Nasal cavity respiratory epithelium epithelial cell of viscerocranial mucosa (primary cell): Measurements from ENCODE around the gene ARMH1. TPM values are rescaled to one million over a fixed set of nuclear protein-coding genes. Genes with fewer than 3 reads are reported as not detected.

Experiments
- total RNA-seq: library from RNA; depleted of rRNA; stranded (reverse); fragments of >200 nt; gene quantifications from 2 replicates; pipeline ENCODE4 v1.2.3, GENCODE V29; 2014

Gene ARMH1
- 0.34 and 0.57 TPM in 2 replicates for total RNA-seq

DNA sequence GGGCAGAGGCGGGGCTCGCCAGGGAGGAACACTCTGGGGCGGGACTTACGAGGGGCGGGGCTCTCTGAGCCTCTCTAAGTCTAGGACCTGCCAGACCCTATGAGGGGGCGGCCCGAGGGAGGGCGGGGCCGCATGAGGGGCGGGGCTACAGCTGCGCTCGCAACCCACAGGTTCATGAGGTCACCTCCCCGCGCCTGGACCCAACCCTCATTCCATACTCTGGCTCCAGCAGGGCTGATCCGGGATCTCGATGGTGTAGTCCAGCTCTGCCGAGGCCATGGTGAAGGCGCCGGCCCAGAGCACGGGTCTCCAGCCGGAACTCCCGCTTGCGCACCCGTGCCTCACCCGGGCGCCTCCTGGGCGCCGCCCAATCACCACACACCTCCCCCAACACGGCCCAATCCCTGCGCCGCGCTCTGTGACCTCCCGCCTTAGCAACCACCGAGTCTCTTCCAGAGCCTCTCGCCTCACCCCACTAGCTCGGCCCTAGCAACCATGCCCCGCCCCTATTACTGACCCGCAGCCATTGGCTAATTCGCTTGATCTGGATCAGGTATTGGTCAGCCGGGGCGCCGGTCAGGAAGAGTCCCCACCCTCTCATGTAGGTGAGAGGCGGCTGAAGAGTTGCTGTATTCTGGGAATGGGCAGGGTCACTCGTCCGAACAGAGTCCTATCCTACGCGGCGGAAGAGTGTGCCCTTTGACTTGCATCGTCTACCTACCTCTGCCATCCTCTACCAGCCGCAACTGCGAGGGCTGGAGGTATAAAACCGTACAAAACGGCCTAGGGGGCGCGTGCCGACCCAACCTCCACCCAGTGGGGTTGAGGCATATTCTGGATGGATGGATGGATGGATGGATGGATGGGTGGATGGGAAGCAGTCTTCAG lies at the start of gene ARMH1, which contains the start of gene TMEM53:
TSS of gene ARMH1 (plus strand) at position 602 of the 888 bp plus-strand sequence. CDS start 14,984 bp downstream, outside the sequence.
TSS of gene TMEM53 (minus strand) at position 369 of the 888 bp plus-strand sequence. CDS start at position 279, 90 bp downstream.

DNA sequence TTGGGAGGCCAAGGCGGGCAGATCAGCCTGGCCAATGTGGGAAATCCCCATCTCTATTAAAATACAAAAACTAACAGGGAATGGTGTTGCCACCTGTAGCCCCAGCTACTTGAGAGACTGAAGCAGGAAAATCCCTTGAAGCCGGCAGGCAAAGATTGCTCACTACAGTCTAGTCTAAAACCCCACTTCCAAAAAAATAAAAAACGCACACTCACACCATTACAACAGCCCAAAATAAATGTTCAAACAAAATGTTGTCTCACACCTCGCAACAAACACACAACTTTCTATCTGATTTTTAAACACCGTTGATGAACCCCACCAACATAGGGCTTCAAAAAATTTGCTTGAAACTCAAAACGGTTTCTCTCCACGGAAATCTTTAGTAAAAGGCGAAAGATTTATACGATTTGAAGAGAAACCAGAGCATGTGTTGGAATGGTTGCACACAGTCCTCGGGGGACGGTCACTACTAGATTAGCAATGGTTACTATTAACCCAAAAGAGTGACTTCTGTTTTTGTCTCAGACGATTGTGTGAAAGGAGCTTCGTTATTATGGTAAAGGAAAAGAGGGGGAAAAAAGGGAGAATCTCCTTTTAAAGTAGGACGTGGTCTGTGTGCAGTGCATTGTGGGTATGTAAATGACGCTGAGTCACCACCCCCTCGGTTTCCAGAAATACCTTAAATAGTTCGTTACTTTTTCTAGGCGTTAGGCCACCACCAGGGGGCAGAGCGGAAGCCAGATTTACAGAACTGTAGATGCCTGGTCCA lies 56.4 kb downstream of the ARMH1 start, which contains the start of gene RNU5D-1:
TSS of gene RNU5D-1 (minus strand) at position 430 of the 772 bp plus-strand sequence.

DNA sequence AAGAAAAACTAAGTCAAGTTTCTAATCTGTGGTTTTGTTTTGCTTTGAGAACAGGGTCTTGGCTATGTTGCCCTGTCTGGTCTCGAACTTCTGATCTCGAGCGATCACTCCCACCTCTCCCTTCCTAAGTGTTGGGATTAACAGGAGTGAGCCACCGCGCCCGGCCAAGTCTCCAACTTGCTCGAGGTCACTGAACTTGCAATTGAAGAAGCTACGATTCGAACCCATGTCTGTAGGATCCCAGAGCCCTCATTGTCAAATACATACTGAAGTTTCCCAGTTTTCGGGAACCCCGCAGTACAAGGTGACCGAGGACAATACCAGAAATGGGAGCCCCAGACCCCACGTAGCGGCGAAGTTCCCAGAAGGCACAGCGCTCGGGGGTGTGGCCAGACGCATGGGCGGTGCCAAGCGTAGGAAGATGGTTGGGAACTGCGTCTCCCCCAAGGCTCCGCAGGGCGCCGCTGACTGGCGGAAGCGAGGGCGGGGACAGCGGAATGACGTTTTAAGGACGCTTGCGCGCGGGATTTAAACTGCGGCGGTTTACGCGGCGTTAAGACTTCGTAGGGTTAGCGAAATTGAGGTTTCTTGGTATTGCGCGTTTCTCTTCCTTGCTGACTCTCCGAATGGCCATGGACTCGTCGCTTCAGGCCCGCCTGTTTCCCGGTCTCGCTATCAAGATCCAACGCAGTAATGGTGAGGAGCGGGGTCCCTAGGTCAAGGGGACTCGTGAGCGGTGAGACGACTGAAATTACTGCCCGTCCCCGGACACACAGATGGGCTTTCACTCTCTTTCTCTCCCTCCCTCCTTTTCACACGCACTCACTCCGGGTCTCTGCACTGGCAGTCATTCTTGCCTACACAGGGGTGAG lies 65.0 kb downstream of the ARMH1 start, which contains the start of gene KIF2C:
TSS of gene KIF2C (plus strand) at position 531 of the 872 bp plus-strand sequence. CDS start at position 627, 96 bp downstream.

Other genes with a start within 250 kb of the ARMH1 start
- 5.2 and 6.5 TPM in 2 replicates for gene TMEM53, start 233 bp upstream of the ARMH1 start, total RNA-seq
- not detected in 2 replicates for gene RNU5D-1, start 56.5 kb downstream of the ARMH1 start, total RNA-seq
- under 0.01 and 0.28 TPM in 2 replicates for gene KIF2C, start 65.1 kb downstream of the ARMH1 start, total RNA-seq
- 1,350 and 2,168 TPM in 2 replicates for gene RPS8, start 100.8 kb downstream of the ARMH1 start, total RNA-seq
- gene BEST4, start 113.5 kb downstream of the ARMH1 start, total RNA-seq, result under 0.01 TPM in 2 replicates
- 29.4 and 44.4 TPM in 2 replicates for gene PLK3, start 125.7 kb downstream of the ARMH1 start, total RNA-seq
- gene DYNLT4, start 132.6 kb downstream of the ARMH1 start, total RNA-seq, result 0.14 and 0.34 TPM in 2 replicates
- gene BTBD19, start 133.8 kb downstream of the ARMH1 start, total RNA-seq, result 1.4 and 1.9 TPM in 2 replicates
- under 0.01 and 0.14 TPM in 2 replicates for gene PTCH2, start 168.5 kb downstream of the ARMH1 start, total RNA-seq